H9 (cell line): Measurements from ENCODE around the gene SCCPDH. TPM values are rescaled to one million over a fixed set of nuclear protein-coding genes. Genes with fewer than 3 reads are reported as not detected.

ENCODE experiments used
- DNase-seq: peaks from one replicate; pipeline ENCODE4 v3.0.0-alpha.2; 2017
- H2AFZ ChIP-seq: one replicate; pipeline ENCODE4 v1.6.1; 2013; ENCODE audit warnings: mild to moderate bottlenecking, low read length, control low read depth, moderate library complexity
- H2AK5ac ChIP-seq: 2 replicates; pipeline ENCODE4 v1.6.1; 2013; ENCODE audit warnings: low read length, control low read depth, mixed read lengths; ENCODE audit not compliant: insufficient read length
- H2BK120ac ChIP-seq: one replicate; pipeline ENCODE4 v1.6.1; 2013; ENCODE audit warnings: low read depth, mild to moderate bottlenecking, low read length, control low read depth, inconsistent platforms; ENCODE audit not compliant: poor library complexity, severe bottlenecking
- H2BK12ac ChIP-seq: 2 replicates; pipeline ENCODE4 v1.6.1; 2013; ENCODE audit warnings: low read length, control low read depth, mixed read lengths, low read depth; ENCODE audit not compliant: insufficient read length
- H2BK15ac ChIP-seq: 2 replicates; pipeline ENCODE4 v1.6.1; 2013; ENCODE audit warnings: low read depth, low read length, control low read depth
- H2BK20ac ChIP-seq: one replicate; pipeline ENCODE4 v1.6.1; 2013; ENCODE audit warnings: low read depth, mild to moderate bottlenecking, low read length, control low read depth, inconsistent platforms; ENCODE audit not compliant: poor library complexity, severe bottlenecking
- H2BK5ac ChIP-seq: 2 replicates; pipeline ENCODE4 v1.6.1; 2013; ENCODE audit warnings: low read length, control low read depth, mixed read lengths; ENCODE audit not compliant: insufficient read length
- H3K14ac ChIP-seq: 2 replicates; pipeline ENCODE4 v1.6.1; 2013; ENCODE audit warnings: low read length, control low read depth; ENCODE audit not compliant: insufficient read depth
- H3K18ac ChIP-seq: 2 replicates; pipeline ENCODE4 v1.6.1; 2013; ENCODE audit warnings: low read depth, mild to moderate bottlenecking, mixed read lengths, low read length, control low read depth; ENCODE audit not compliant: insufficient read length
- H3K23ac ChIP-seq: 2 replicates; pipeline ENCODE4 v1.6.1; 2013; ENCODE audit warnings: low read length, control low read depth, mixed read lengths, low read depth; ENCODE audit not compliant: insufficient read length
- H3K23me2 ChIP-seq: 2 replicates; pipeline ENCODE4 v1.6.1; 2013; ENCODE audit warnings: low read depth, mild to moderate bottlenecking, mixed read lengths, low read length, control low read depth; ENCODE audit not compliant: insufficient read length, poor library complexity, severe bottlenecking
- H3K27ac ChIP-seq: 2 replicates; pipeline ENCODE4 v1.5.1; 2013; ENCODE audit warnings: low read length, control low read depth, mixed read lengths, low read depth; ENCODE audit not compliant: insufficient read length
- H3K27me3 ChIP-seq: 2 replicates; pipeline ENCODE4 v1.6.1; 2013; ENCODE audit warnings: low read length, control low read depth, inconsistent platforms; ENCODE audit not compliant: insufficient read depth
- H3K4ac ChIP-seq: 2 replicates; pipeline ENCODE4 v1.6.1; 2013; ENCODE audit warnings: low read depth, mild to moderate bottlenecking, control low read depth, inconsistent platforms, low read length, moderate library complexity
- H3K4me1 ChIP-seq: 2 replicates; pipeline ENCODE4 v1.6.1; 2013; ENCODE audit warnings: low read length, control low read depth, inconsistent platforms; ENCODE audit not compliant: insufficient read depth
- H3K4me2 ChIP-seq: 2 replicates; pipeline ENCODE4 v1.6.1; 2013; ENCODE audit warnings: low read length, control low read depth, mixed read lengths; ENCODE audit not compliant: insufficient read length, insufficient read depth
- H3K56ac ChIP-seq: 2 replicates; pipeline ENCODE4 v1.6.1; 2013; ENCODE audit warnings: low read depth, mild to moderate bottlenecking, mixed read lengths, low read length, control low read depth; ENCODE audit not compliant: insufficient read length
- H3K79me1 ChIP-seq: 2 replicates; pipeline ENCODE4 v1.6.1; 2013; ENCODE audit warnings: low read depth, mild to moderate bottlenecking, moderate library complexity, low read length, control low read depth, inconsistent platforms; ENCODE audit not compliant: insufficient read depth, poor library complexity, severe bottlenecking
- H3K79me2 ChIP-seq: 2 replicates; pipeline ENCODE4 v1.6.1; 2013; ENCODE audit warnings: low read length, control low read depth, inconsistent platforms; ENCODE audit not compliant: insufficient read depth
- H3K9ac ChIP-seq: 2 replicates; pipeline ENCODE4 v1.6.1; 2013; ENCODE audit warnings: low read length, control low read depth, mixed read lengths; ENCODE audit not compliant: insufficient read length; ENCODE audit errors: extremely low read depth
- H3K9me3 ChIP-seq: one replicate; pipeline ENCODE4 v1.6.1; 2013; ENCODE audit warnings: low read depth, low read length, inconsistent platforms; ENCODE audit not compliant: control insufficient read depth
- H3T11ph ChIP-seq: one replicate; pipeline ENCODE4 v1.6.1; 2013; ENCODE audit warnings: mild to moderate bottlenecking, low read length, control low read depth, inconsistent platforms
- H4K20me1 ChIP-seq: one replicate; pipeline ENCODE4 v1.6.1; 2013; ENCODE audit not compliant: control insufficient read depth, insufficient read length, insufficient read depth
- H4K5ac ChIP-seq: 2 replicates; pipeline ENCODE4 v1.6.1; 2013; ENCODE audit warnings: low read depth, mild to moderate bottlenecking, mixed read lengths, low read length, control low read depth; ENCODE audit not compliant: insufficient read length
- H4K8ac ChIP-seq: replicated peaks from 2 replicates; pipeline ENCODE4 v1.6.1; 2013; ENCODE audit warnings: low read length, control low read depth, mixed read lengths, low read depth; ENCODE audit not compliant: insufficient read length
- H4K91ac ChIP-seq: 2 replicates; pipeline ENCODE4 v1.6.1; 2013; ENCODE audit warnings: low read depth, mild to moderate bottlenecking, moderate library complexity, mixed read lengths, low read length, control low read depth; ENCODE audit not compliant: insufficient read length
- H3K27ac Mint-ChIP-seq, 3 experiments: 2 replicates in 2 of 3; 3 replicates in 1 of 3; pipeline ENCODE4 v1.8.0; 2020 to 2021; ENCODE audit warnings: mixed read lengths in 3 of 3, mild to moderate bottlenecking in 1 of 3, moderate library complexity in 1 of 3
- H3K27me3 Mint-ChIP-seq: 2 replicates; pipeline ENCODE4 v1.8.0; 2021; ENCODE audit warnings: low read depth, mild to moderate bottlenecking, moderate library complexity, mixed read lengths
- H3K36me3 Mint-ChIP-seq, 3 experiments: 2 replicates in 2 of 3; 3 replicates in 1 of 3; pipeline ENCODE4 v1.8.0; 2020 to 2021; ENCODE audit warnings: low read depth in 3 of 3, mixed read lengths in 3 of 3; ENCODE audit not compliant: insufficient read depth in 1 of 3
- H3K4me1 Mint-ChIP-seq, 2 experiments: 2 replicates each; pipeline ENCODE4 v1.8.0; 2020; ENCODE audit warnings: mixed read lengths in 2 of 2
- H3K4me3 Mint-ChIP-seq, 2 experiments: 2 replicates in 1 of 2; 3 replicates in 1 of 2; pipeline ENCODE4 v1.8.0; 2020 to 2021; ENCODE audit warnings: mild to moderate bottlenecking in 2 of 2, mixed read lengths in 2 of 2, moderate library complexity in 1 of 2
- H3K9me3 Mint-ChIP-seq, 2 experiments: 2 replicates in 1 of 2; 3 replicates in 1 of 2; pipeline ENCODE4 v1.8.0; 2020; ENCODE audit warnings: mild to moderate bottlenecking in 2 of 2, mixed read lengths in 2 of 2, moderate library complexity in 1 of 2
- WGBS: extraction: QIAGEN DNeasy Blood & Tissue Kit; methylation state at CpG from one replicate; pipeline ENCODE4 v1.1.7; 2013; ENCODE audit warnings: missing lambda C conversion rate, low lambda C conversion rate, mixed read lengths; ENCODE audit not compliant: insufficient read length; ENCODE audit errors: extremely low coverage; 5-methylcytosine and 5-hydroxymethylcytosine counted together
- total RNA-seq: library from RNA; stranded (reverse); gene quantifications from 2 replicates; pipeline ENCODE4 v1.2.1, GENCODE V29; 2021
- TF ChIP-seq, protein P1 (sequence below): fragments of 200-600 bp; sonication (generic); conservative IDR thresholded peaks from 3 replicates; pipeline ENCODE4 v1.8.0; 2021; ENCODE audit warnings: antibody characterized with exemption, mild to moderate bottlenecking

SCCPDH gene
- total RNA-seq, 1 experiment from 2014 or later, result 20.7 TPM

DNA sequence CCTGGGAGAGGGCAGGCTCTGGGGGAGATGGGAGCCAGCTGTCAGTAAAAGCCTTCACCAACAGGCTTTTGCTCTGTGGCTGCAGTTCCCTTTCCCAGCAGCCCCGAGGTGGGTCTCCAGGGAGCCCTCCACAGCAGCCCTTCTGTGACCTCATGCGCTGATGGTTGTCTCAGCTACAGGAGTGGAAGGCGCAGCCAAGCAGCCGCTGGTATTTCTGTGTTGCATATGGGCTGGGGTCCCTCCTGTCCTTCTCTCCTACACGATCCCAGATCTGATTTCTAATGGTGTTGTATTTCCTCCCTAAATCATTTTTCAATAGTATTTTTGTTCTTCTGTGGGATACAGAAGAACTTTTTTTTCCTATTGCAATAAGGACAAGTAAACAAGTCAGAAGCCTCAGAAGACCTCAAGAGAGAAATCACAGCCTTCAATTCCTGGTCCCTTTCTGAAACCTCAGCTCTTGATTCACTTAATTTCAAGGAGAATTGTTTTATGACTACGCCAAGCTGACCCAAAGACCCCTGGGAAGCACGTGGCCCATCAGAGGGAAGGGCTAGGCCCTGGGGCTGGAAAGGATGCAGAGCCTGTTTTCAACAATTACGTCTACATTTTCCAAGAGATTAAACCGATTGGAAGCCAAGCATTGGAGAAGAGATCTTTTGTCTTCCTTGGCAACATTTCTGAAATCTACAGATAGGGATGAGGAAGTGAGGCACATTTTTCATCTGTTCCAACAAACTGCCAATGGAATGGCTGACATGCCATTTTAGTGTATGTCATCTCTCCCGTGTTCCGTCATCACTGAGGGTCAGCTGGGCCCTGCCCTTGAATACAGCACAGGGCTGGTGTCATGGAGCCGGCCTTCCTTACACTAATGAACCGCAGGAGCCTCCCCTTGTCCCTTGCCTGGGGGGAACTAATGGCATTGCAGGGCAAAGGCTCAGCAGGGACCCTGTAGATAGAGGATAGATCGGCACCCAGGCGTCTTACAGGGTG is 42.0 kb upstream of the SCCPDH start:
- Histone ChIP-seq H3K79me2 (no peaks in the 10 kb centered on the region), H3K23me2 (no peaks in the 10 kb centered on the region), H3K27me3 (no peaks in the 10 kb centered on the region), H2BK120ac (no peak overlapping the region), H2BK12ac (no peak overlapping the region), H3K23ac (no peak overlapping the region), H3K4me1 (no peaks in the 10 kb centered on the region), H3K9ac (no peak overlapping the region), H4K91ac (no peak overlapping the region), H3K4ac (no peak overlapping the region), H3K4me2 (no peak overlapping the region), H3K18ac (no peak overlapping the region), H3K79me1 (no peaks in the 10 kb centered on the region), H3K14ac (no peak overlapping the region), H2BK15ac (no peak overlapping the region), H4K8ac (no peak overlapping the region), H3K9me3 (no peaks in the 10 kb centered on the region), H2AFZ (no peak overlapping the region), H2BK20ac (no peak overlapping the region), H3K27ac (no peak overlapping the region), H2BK5ac (no peak overlapping the region), H4K5ac (no peak overlapping the region), H3K56ac (no peak overlapping the region), H3T11ph (no peak overlapping the region), H4K20me1 (no peaks in the 10 kb centered on the region), H2AK5ac (no peak overlapping the region)
- H3K4me3 Mint-ChIP-seq, result no peak overlapping the region
- WGBS, result no CpG with 5 or more reads among the region's 15 CpGs
- DNase-seq, result no peak
- no peaks in the 10 kb centered on the region for H3K4me1 Mint-ChIP-seq
- H3K27ac Mint-ChIP-seq, result no peak overlapping the region; a peak in 1 of 7 replicates
- peaks cover 1% of the 10 kb centered on the region; the same call in 1 of the 2 replicates for H3K27me3 Mint-ChIP-seq
- no peaks in the 10 kb centered on the region for H3K36me3 Mint-ChIP-seq
- TF ChIP-seq, protein P1, sequence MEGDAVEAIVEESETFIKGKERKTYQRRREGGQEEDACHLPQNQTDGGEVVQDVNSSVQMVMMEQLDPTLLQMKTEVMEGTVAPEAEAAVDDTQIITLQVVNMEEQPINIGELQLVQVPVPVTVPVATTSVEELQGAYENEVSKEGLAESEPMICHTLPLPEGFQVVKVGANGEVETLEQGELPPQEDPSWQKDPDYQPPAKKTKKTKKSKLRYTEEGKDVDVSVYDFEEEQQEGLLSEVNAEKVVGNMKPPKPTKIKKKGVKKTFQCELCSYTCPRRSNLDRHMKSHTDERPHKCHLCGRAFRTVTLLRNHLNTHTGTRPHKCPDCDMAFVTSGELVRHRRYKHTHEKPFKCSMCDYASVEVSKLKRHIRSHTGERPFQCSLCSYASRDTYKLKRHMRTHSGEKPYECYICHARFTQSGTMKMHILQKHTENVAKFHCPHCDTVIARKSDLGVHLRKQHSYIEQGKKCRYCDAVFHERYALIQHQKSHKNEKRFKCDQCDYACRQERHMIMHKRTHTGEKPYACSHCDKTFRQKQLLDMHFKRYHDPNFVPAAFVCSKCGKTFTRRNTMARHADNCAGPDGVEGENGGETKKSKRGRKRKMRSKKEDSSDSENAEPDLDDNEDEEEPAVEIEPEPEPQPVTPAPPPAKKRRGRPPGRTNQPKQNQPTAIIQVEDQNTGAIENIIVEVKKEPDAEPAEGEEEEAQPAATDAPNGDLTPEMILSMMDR, result no peak
- no peaks in the 10 kb centered on the region for H3K9me3 Mint-ChIP-seq
